Duodenal mucosa (tissue), 2 donors: ENCODE measurements around the gene CNN2.

Experiments used
- H3K27ac ChIP-seq: one replicate; pipeline ENCODE4 v1.7.0; 2013; ENCODE audit warnings: low read depth, low read length
- H3K27me3 ChIP-seq, 2 donors: one replicate each; pipeline ENCODE4 v1.7.0; 2013; ENCODE audit warnings: low read length in 2 of 2, control low read depth in 1 of 2; ENCODE audit not compliant: insufficient read depth in 2 of 2, control insufficient read depth in 1 of 2
- H3K36me3 ChIP-seq, 2 donors: one replicate each; pipeline ENCODE4 v1.7.0; 2013; ENCODE audit warnings: low read length in 2 of 2, control low read depth in 1 of 2; ENCODE audit not compliant: insufficient read depth in 2 of 2, control insufficient read depth in 1 of 2
- H3K4me1 ChIP-seq, 2 donors: one replicate each; pipeline ENCODE4 v1.7.0; 2013; ENCODE audit warnings: low read length in 2 of 2, control low read depth in 1 of 2; ENCODE audit not compliant: insufficient read depth in 2 of 2, control insufficient read depth in 1 of 2
- H3K4me3 ChIP-seq, 2 donors: one replicate each; pipeline ENCODE4 v1.7.0; 2013; ENCODE audit warnings: low read length in 2 of 2, low read depth in 1 of 2
- H3K9ac ChIP-seq, 2 donors: one replicate each; pipeline ENCODE4 v1.7.0; 2013; ENCODE audit warnings: low read length in 2 of 2, low read depth in 1 of 2
- H3K9me3 ChIP-seq, 2 donors: one replicate each; pipeline ENCODE4 v1.7.0; 2013; ENCODE audit warnings: low read length in 2 of 2, control low read depth in 1 of 2; ENCODE audit not compliant: control insufficient read depth in 1 of 2

Gene CNN2

DNA sequence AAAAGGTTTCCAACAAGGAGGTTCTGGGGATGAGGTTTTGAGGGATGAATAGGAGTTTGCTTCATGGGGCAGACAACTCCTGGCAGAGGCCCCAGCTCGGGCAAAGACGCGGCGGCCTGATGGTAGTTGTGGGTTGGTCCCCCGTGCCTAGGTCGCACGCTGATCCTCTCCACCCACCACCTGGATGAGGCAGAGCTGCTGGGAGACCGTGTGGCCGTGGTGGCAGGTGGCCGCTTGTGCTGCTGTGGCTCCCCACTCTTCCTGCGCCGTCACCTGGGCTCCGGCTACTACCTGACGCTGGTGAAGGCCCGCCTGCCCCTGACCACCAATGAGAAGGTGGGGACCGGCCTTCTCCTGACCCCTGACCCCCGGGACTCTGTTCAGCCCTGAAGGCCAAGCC is 25.4 kb downstream of the CNN2 start:
- Histone ChIP-seq H3K4me1 (no peaks in the 10 kb centered on the region), H3K27me3 (no peaks in the 10 kb centered on the region), H3K9ac (no peak overlapping the region), H3K4me3 (no peak overlapping the region), H3K36me3 (no peaks in the 10 kb centered on the region), H3K9me3 (no peaks in the 10 kb centered on the region), H3K27ac (no peak overlapping the region)

DNA sequence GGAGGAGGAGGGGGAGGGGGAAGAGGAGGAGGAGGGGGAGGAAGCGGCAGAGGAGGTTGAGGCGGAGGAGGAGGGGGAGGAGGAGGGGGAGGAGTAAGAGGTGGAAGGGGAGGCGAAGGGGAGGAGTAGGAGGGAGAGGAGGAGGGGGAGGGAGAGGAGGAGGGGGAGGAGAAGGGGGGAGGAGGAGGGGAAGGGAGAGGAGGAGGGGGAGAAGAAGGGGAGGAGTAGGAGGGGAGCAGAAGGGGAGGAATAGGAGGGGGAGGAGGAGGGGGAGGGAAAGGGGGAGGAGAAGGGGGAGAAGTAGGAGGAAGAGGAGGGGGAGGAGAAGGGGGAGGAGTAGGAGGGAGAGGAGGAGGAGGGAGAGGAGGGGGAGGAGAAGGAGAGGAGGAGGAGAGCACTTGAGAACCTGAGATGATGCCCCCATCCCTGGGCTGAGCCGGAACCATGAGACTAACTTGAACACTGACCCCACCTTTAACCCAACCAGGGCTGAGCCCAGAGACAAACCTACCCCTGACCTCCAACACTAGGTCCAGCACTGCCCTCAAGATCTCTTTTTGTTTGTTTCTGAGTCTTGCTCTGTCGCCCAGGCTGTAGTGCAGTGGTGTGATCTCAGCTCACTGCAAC is 26.1 kb downstream of the CNN2 start:
- Histone ChIP-seq H3K4me3 (no peak overlapping the region), H3K27ac (no peak overlapping the region), H3K9me3 (no peaks in the 10 kb centered on the region), H3K4me1 (no peaks in the 10 kb centered on the region), H3K27me3 (no peaks in the 10 kb centered on the region), H3K9ac (no peak overlapping the region), H3K36me3 (no peaks in the 10 kb centered on the region)

DNA sequence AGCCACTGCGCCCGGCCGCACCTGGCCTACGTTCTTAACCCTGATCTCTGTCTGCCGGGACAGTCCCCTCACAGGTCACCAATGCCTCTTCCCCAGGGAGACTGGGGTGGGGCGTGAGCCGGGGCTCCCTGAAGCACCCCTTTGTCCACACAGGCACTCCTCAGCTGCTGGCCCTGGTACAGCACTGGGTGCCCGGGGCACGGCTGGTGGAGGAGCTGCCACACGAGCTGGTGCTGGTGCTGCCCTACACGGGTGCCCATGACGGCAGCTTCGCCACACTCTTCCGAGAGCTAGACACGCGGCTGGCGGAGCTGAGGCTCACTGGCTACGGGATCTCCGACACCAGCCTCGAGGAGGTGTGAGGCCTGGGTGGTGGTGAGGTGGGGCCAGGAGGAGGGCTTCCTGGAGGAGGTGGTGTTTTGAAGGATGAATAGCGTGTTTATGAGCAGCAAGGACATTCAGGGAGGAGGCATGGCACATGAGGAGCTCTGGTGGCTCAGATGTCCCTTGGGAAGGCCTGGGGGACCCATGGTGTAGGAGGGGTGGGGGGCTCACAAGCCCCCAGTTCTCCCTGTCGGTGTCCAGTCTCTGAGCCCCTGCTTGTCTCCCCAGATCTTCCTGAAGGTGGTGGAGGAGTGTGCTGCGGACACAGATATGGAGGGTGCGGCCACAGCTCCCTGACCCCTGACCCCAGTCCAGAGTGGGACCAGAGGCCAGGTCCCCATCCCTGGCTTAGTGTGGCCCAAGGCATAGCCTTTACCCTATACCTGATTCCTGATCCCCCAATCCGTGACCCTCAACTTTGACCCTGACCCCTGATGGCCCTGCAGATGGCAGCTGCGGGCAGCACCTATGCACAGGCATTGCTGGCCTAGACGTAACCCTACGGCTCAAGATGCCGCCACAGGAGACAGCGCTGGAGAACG is 27.0 kb downstream of the CNN2 start:
- Histone ChIP-seq H3K27ac (no peak overlapping the region), H3K36me3 (no peaks in the 10 kb centered on the region), H3K9me3 (no peaks in the 10 kb centered on the region)

DNA sequence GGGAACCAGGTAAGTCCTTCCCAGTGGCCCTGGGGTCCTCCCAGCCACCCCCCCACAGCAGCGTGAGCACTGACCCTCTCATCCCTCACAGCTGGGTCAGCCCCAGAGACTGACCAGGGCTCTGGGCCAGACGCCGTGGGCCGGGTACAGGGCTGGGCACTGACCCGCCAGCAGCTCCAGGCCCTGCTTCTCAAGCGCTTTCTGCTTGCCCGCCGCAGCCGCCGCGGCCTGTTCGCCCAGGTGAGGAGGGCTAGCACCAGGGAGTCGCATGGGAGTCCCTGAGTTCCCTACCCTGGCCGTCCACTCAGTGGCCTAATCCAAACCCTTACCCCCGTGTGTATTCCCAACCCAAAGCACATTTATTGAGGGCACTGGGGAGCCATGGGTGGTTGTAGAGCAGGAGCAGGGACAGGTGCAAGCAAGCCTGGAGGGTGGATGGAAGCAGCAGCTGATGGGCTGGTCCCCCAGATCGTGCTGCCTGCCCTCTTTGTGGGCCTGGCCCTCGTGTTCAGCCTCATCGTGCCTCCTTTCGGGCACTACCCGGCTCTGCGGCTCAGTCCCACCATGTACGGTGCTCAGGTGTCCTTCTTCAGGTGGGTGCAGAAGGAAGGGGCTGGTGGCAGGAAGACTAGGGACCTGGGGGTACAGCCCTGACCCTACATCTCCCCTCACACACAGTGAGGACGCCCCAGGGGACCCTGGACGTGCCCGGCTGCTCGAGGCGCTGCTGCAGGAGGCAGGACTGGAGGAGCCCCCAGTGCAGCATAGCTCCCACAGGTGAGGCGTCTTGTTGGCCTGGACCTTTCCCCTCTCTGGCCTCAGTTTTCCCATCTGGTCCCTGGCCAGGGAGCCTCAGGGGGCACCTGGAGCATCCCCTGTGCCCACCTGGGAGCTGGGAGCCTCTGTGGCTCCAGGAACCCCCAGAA is 28.0 kb downstream of the CNN2 start:
- Histone ChIP-seq H3K27me3 (no peaks in the 10 kb centered on the region), H3K27ac (no peak overlapping the region), H3K9me3 (no peaks in the 10 kb centered on the region), H3K36me3 (no peaks in the 10 kb centered on the region), H3K4me1 (no peaks in the 10 kb centered on the region), H3K9ac (no peak overlapping the region), H3K4me3 (no peak overlapping the region)

More for the DNA sequence above, 27.0 kb downstream of the CNN2 start:
- H3K9ac ChIP-seq = no peak overlapping the region
- no peaks in the 10 kb centered on the region for H3K4me1 ChIP-seq
- no peaks in the 10 kb centered on the region for H3K27me3 ChIP-seq
- no peak overlapping the region for H3K4me3 ChIP-seq

DNA sequence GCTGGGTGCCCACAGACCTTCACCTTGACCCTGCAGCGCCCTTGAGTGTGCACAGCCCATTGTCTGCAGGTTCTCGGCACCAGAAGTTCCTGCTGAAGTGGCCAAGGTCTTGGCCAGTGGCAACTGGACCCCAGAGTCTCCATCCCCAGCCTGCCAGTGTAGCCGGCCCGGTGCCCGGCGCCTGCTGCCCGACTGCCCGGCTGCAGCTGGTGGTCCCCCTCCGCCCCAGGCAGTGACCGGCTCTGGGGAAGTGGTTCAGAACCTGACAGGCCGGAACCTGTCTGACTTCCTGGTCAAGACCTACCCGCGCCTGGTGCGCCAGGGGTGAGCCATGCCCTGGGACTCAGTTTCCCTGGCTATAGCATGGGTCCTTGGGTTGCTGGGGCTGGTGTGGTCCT is 28.6 kb downstream of the CNN2 start:
- no peak overlapping the region for H3K4me3 ChIP-seq
- no peak overlapping the region for H3K9ac ChIP-seq
- no peak overlapping the region for H3K27ac ChIP-seq
- H3K9me3 ChIP-seq = no peaks in the 10 kb centered on the region
- no peaks in the 10 kb centered on the region for H3K27me3 ChIP-seq
- no peaks in the 10 kb centered on the region for H3K36me3 ChIP-seq
- H3K4me1 ChIP-seq = no peaks in the 10 kb centered on the region

DNA sequence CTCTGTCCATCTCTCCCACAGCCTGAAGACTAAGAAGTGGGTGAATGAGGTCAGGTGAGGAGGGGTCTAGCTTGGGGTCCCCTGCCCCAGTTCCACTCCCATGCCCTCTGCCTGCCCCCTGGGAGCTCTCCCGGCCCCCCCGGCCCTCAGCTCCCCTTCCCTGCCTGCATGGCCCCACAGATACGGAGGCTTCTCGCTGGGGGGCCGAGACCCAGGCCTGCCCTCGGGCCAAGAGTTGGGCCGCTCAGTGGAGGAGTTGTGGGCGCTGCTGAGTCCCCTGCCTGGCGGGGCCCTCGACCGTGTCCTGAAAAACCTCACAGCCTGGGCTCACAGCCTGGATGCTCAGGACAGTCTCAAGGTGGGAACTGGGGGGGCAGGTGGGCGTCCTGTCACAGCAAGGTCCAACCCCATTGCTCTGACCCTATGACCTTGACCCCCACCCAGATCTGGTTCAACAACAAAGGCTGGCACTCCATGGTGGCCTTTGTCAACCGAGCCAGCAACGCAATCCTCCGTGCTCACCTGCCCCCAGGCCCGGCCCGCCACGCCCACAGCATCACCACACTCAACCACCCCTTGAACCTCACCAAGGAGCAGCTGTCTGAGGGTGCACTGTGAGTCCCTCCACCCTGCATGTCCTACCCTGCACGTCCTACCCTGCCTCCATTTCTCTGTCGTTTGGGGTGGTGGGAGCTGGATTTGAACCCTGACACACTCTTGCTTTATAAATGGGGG is 29.6 kb downstream of the CNN2 start:
- no peaks in the 10 kb centered on the region for H3K27me3 ChIP-seq
- no peak overlapping the region for H3K9ac ChIP-seq
- no peak overlapping the region for H3K4me3 ChIP-seq
- no peaks in the 10 kb centered on the region for H3K36me3 ChIP-seq
- no peak overlapping the region for H3K27ac ChIP-seq
- no peaks in the 10 kb centered on the region for H3K4me1 ChIP-seq
- no peaks in the 10 kb centered on the region for H3K9me3 ChIP-seq

DNA sequence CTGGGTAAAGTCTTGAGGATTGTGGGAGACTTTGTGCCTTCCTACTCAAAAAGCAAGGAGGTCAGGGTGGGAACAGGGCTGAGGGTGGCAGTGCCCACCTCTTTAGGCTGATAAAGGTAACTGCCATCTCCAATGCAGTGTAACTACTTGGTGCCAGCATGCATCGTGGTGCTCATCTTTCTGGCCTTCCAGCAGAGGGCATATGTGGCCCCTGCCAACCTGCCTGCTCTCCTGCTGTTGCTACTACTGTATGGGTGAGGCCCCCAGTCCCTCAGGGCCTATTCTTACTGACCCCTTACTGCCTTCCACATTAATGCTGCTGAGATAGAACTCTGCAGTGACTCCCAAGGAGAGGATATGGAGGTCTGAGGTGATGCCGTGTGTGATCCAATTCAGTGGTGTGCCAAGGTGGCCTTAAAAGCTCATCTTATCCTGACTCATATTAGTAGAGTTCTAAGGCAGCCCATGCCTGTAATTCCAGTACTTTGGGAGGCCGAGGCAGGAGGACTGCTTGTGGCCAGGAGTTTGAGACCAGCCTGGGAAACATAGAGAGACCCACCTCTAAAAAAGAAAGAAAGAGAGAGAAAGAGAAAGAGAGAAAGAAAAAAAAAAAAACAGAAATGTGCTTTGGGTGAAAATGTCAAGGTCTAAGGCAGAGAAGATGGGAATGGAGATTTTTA is 30.9 kb downstream of the CNN2 start:
- H3K4me3 ChIP-seq = no peak overlapping the region
- no peak overlapping the region for H3K9ac ChIP-seq
- no peaks in the 10 kb centered on the region for H3K36me3 ChIP-seq
- H3K9me3 ChIP-seq = no peaks in the 10 kb centered on the region
- H3K4me1 ChIP-seq = no peaks in the 10 kb centered on the region
- no peaks in the 10 kb centered on the region for H3K27me3 ChIP-seq
- H3K27ac ChIP-seq = no peak overlapping the region

DNA sequence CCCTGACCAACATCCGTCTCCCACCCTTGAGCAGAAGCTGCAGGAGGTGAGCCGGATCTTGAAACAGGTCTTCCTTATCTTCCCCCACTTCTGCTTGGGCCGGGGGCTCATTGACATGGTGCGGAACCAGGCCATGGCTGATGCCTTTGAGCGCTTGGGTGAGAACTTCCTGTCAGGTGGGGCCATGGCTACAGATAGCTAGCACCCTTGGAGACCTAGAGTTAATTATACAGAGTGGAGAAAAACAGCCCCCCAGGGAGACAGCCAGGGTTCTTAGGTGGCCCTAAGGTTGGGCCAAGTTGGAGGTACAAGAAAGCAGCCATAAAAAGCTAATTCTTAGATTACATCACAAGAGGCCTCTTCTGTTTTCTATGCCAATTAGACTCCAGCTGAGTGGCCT is 31.7 kb downstream of the CNN2 start:
- Histone ChIP-seq H3K27ac (no peak overlapping the region), H3K27me3 (no peaks in the 10 kb centered on the region), H3K9me3 (no peaks in the 10 kb centered on the region), H3K4me1 (no peaks in the 10 kb centered on the region), H3K4me3 (no peak overlapping the region), H3K36me3 (no peaks in the 10 kb centered on the region), H3K9ac (no peak overlapping the region)

DNA sequence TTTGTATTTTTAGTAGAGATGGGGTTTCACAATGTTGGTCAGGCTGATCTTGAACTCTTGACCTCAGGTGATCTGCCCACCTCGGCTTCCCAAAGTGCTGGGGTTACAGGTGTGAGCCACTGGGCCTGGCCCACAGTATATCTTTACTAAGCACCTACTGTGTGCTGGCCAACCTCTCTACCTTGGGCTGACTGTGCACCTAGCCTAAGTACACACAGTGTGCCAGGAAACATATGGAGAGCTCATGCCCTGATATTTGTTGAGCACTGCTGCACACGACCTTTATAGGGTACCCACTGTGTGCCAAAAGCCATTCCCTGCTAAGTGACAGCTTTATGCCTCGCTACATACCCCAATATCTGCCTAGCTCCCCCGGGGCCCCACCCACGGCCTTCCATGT is 34.3 kb downstream of the CNN2 start:
- no peaks in the 10 kb centered on the region for H3K9me3 ChIP-seq
- H3K27ac ChIP-seq = no peak overlapping the region
- H3K9ac ChIP-seq = no peak overlapping the region
- H3K27me3 ChIP-seq = peaks cover 0 to 4% of the 10 kb centered on the region in 2 donors
- H3K4me1 ChIP-seq = peaks cover 4 to 11% of the 10 kb centered on the region in 2 donors
- H3K4me3 ChIP-seq = no peak overlapping the region
- no peaks in the 10 kb centered on the region for H3K36me3 ChIP-seq
